Muscle layer of duodenum (tissue), 2 donors: ENCODE measurements around the gene MMP23B.
A peak's percentile ranks its signal among the peaks of the same experiment; 100 is the strongest.
"Not testable (repeated sequence)": the region's sequence is repeated elsewhere in the genome, so short reads cannot be mapped to it uniquely, and the experiment has no call there.

Source experiments
- H3K27ac ChIP-seq: one replicate; pipeline ENCODE4 v1.7.0; 2013; ENCODE audit warnings: mild to moderate bottlenecking, low read length
- H3K27me3 ChIP-seq: one replicate; pipeline ENCODE4 v1.7.0; 2013; ENCODE audit warnings: low read depth, mild to moderate bottlenecking, control low read depth, low read length
- H3K36me3 ChIP-seq, 2 donors: one replicate each; pipeline ENCODE4 v1.7.0; 2013; ENCODE audit warnings: low read length in 2 of 2, control low read depth in 1 of 2, mild to moderate bottlenecking in 1 of 2; ENCODE audit not compliant: insufficient read depth in 2 of 2, control insufficient read depth in 1 of 2
- H3K4me1 ChIP-seq, 2 donors: one replicate each; pipeline ENCODE4 v1.7.0; 2013; ENCODE audit warnings: low read length in 2 of 2, mild to moderate bottlenecking in 2 of 2, control low read depth in 1 of 2, moderate library complexity in 1 of 2; ENCODE audit not compliant: insufficient read depth in 2 of 2, control insufficient read depth in 1 of 2
- H3K4me3 ChIP-seq, 2 donors: one replicate each; pipeline ENCODE4 v1.7.0; 2013; ENCODE audit warnings: low read length in 2 of 2, low read depth in 1 of 2, mild to moderate bottlenecking in 1 of 2
- H3K9me3 ChIP-seq, 2 donors: one replicate each; pipeline ENCODE4 v1.7.0; 2013; ENCODE audit warnings: low read length in 2 of 2, control low read depth in 1 of 2, mild to moderate bottlenecking in 1 of 2; ENCODE audit not compliant: control insufficient read depth in 1 of 2
- donor health status: healthy.

MMP23B gene

DNA sequence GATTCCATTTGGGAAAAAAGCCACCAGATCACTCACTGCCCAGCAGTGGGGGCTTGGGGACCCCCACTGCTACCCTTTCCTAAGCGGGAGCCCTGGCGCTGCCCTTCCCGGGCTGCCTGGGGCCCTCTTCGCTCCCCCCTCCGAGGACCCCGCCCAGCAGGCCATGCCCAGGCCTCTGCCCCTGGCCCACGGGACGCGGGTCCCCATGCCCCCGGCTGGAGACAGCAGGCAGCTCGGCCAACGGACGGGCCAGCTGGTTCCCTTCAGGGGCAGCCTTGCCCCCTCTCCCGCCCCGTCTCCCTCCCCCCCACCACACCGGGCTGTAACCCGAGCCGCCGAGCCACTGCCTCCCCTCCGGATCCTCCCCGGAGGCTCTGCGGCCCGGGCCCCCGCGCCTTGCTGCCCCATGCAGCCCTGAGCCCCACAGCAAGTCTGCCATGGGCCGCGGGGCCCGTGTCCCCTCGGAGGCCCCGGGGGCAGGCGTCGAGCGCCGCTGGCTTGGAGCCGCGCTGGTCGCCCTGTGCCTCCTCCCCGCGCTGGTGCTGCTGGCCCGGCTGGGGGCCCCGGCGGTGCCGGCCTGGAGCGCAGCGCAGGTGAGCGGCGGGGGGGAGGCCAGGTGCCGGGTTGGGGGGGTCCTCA lies at the start of gene MMP23B:
MMP23B (plus strand) TSS at position 392 of the 639 bp plus-strand sequence; CDS start at position 438, 46 bp downstream.
- Histone ChIP-seq H3K27me3 (no peaks in the 10 kb centered on the region), H3K4me1 (peaks cover 0 to 15% of the 10 kb centered on the region in 2 donors), H3K36me3 (peaks cover 0 to 23% of the 10 kb centered on the region in 2 donors), H3K4me3 (peak within 1 kb of the TSS in 1 of 2 donors; percentile 28), H3K9me3 (no peaks in the 10 kb centered on the region), H3K27ac (no peak within 1 kb of the TSS)

DNA sequence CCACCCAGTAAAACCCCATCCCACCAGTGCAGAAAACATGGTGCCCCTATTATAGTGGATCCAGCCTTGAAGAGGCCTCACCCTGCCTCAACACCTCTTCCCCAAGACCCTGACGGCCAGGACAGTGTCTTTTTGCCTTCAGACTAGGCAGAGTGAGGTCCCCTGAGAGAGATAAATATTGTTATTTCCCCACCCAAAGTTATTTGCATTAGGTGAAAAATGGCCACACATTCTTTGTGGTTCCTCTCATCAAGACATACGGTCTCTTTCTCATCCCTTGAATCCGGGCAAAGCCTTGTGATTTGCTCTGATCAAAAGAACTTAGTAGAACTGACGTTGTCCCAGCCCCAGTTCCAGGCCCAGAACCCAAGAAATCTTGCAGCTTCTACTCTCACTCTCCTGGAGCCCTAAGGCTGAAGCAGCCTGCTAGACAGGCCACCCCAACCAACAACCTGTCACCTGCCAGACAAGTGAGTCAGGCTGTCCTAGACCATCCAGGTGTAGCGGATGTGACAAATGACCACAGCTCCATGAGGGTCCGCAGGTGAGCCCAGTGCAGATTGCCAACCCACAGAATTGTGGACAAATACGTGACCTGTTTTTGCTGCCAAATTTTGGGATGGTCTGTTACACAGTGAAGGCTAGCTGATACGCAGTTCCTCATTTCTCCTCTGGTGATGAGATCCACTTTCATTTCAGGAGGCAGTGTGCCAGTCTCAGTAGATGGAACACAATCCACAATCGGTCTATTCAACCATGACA lies 49.2 kb upstream of the MMP23B start:
- Histone ChIP-seq H3K36me3 (no peaks in the 10 kb centered on the region), H3K27ac (no peak overlapping the region), H3K9me3 (no peaks in the 10 kb centered on the region), H3K4me1 (no peaks in the 10 kb centered on the region), H3K4me3 (no peak overlapping the region), H3K27me3 (no peaks in the 10 kb centered on the region)

DNA sequence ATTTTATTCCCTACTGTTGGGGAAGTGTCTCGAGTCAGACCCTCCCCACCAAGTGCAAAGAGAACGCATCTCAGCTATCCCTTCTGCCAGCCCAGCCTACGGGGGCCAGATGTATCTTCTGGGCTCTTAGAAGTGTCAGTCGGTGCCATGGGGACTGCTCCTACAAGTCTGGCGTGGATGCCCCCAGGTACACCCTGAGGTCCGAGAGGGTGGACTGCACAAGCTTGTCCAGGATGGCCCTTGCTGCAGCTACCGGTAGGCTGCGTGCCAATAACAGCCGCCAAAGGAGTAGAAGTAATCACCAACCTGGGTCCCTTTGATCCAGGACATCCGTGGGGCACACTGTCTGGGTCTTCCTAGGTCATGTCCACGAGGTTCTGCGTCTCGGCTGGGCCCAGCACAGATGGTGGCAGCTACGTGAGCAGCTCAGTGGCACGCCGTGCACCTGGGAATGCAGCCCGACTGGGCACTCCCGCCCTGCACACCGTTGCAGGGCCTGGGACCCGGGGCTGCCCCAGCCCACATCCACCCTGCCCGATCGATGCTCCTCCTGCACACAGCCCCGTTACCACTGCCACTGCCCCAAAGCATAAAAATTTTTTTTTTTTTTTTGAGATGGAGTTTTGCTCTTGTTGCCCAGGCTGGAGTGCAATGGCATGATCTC lies 48.5 kb upstream of the MMP23B start:
- Histone ChIP-seq H3K4me3 (no peak overlapping the region), H3K9me3 (no peaks in the 10 kb centered on the region), H3K4me1 (no peaks in the 10 kb centered on the region), H3K27ac (no peak overlapping the region), H3K27me3 (no peaks in the 10 kb centered on the region), H3K36me3 (no peaks in the 10 kb centered on the region)

DNA sequence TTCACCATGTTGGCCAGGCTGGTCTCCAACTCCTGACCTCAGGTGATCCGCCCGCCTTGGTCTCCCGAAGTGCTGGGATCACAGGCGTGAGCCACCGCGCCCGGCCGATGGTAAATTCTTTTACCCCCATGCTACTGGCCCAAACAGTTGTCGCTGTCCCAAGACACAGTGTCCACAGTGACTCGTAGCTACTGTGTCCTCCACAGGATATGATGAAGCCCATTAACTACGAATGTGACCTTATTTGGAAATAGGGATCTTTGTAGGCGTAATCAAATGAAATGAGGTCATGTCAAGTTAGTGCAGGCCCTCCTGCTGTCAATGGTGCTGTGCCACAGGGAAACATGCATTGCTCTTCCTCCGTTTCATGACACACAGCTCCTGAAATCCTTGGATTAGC lies 40.5 kb upstream of the MMP23B start:
- Histone ChIP-seq H3K27me3 (peaks cover 4% of the 10 kb centered on the region), H3K4me3 (no peak overlapping the region), H3K9me3 (no peaks in the 10 kb centered on the region)

DNA sequence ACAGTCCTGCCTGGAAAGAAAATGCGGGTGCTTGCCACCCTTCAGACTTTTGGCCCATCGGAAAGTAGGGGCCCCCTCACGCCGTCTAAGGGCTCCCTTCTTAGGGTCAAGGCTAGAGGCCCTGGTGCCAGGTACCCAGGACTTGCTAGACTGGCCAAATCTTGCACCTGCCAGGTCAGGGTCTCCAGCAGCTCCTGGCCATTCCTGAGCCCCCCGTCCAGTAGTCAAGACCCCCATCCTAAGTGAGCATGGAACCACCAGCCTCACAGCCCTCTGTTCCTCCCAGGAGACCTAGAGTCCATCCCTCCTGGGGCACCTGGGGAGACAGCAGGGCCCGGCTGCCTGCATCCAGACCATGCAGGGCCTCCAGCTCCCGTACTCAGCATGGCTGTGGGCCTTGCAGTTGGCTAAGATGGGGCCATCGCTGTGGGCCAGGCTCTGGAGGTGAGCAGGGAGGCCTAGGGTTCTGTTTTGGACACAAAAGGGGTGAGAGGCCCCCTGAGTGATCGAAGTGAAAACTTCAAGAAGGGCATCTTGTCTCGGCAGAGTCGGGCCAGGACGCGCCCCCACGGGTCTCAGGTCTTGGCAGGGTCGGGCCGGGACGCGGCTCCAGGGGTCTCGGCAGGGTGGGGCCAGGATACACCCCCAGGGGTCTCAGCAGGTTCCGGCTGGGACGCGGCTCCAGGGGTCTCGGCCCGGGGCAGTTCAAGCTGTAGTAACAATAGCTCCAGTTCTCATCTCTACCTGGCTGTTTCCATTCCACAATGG lies 38.0 kb upstream of the MMP23B start:
- Histone ChIP-seq H3K27me3 (peaks cover 16% of the 10 kb centered on the region), H3K9me3 (no peaks in the 10 kb centered on the region), H3K4me3 (no peak overlapping the region), H3K4me1 (peaks cover 0 to 8% of the 10 kb centered on the region in 2 donors), H3K27ac (no peak overlapping the region), H3K36me3 (no peaks in the 10 kb centered on the region)

More for the DNA sequence above, 40.5 kb upstream of the MMP23B start:
- no peak overlapping the region for H3K27ac ChIP-seq
- H3K4me1 ChIP-seq, result no peaks in the 10 kb centered on the region
- no peaks in the 10 kb centered on the region for H3K36me3 ChIP-seq

DNA sequence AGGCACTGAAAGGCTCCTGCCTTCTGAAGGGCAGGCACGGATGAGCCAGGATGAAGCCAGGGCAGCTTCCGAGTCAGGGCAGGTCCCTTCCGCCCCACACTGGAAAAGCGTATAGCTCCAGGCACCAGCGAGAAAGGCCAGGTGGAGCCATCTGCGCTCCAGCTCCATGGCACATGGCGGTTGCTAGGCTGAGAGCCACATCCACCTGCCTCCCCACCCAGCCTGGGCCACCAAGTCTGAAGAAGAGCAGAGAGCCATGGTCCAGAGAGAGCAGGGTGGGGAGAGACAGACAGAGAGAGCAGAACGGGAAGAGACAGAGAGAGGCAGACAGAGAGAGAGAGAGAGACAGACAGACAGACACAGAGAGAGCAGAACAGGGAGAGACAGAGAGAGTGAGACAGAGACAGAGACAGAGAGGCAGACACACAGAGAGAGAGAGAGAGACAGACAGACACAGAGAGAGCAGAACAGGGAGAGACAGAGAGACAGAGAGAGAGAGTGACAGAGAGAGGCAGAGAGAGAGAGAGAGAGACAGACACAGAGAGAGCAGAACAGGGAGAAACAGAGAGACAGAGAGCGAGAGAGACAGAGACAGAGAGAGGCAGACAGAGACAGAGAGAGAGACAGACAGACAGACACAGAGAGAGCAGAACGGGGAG lies 37.2 kb upstream of the MMP23B start:
- Histone ChIP-seq H3K27me3 (peaks cover 17% of the 10 kb centered on the region), H3K4me1 (peaks cover 0 to 14% of the 10 kb centered on the region in 2 donors), H3K9me3 (no peaks in the 10 kb centered on the region)

DNA sequence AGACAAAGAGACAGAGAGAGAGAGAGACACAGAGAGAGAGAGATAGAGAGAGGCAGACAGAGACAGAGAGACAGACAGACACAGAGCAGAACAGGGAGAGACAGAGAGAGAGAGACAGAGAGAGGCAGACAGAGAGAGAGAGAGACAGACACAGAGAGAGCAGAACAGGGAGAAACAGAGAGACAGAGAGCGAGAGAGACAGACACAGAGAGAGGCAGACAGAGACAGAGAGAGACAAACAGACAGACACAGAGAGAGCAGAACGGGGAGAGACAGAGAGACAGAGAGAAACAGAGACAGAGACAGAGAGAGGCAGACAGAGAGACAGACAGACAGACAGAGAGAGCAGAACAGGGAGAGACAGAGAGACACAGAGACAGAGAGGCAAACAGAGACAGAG lies 36.6 kb upstream of the MMP23B start:
- not testable (repeated sequence) for H3K27ac ChIP-seq, H3K4me3 ChIP-seq, H3K9me3 ChIP-seq, H3K36me3 ChIP-seq
- peaks cover 17% of the 10 kb centered on the region for H3K27me3 ChIP-seq
- peaks cover 0 to 15% of the 10 kb centered on the region in 2 donors for H3K4me1 ChIP-seq

More for the DNA sequence above, 37.2 kb upstream of the MMP23B start:
- Histone ChIP-seq H3K36me3 (no peaks in the 10 kb centered on the region), H3K4me3 (no peak overlapping the region), H3K27ac (no peak overlapping the region)

DNA sequence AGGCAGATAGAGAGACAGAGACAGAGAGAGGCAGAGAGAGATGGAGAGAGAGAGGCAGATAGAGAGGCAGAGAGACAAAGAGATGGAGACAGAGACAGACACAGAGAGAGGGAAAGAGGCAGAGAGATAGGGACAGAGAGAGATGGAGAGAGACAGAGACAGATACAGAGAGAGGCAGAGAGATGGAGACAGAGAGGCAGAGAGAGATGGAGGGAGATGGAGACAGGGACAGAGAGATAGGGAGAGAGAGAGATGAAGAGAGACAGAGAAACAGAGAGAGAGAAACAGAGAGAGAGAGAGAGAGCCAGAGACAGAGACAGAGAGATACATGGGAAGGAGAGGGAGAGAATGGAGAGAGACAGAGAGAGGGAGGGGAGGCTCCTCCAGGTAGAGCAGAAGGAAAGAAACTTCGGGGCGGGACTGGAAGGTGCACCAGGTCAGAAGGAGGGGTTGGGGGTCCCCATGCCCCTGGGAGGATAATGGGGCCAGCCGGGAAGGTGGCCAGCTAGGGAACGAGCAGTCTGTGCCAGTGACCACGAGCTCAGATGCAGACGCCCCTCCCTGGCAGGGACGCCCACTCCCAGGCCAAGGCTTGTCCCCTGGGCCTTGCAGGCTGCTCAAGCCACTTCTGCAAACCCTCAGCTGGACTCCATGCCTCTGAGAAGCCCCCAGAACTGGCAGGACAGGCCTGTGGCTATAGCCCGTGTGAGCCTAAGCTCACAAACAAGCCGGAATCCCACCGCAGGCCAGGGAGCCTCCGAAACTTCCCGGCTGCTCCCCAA lies 35.3 kb upstream of the MMP23B start:
- Histone ChIP-seq H3K9me3 (no peaks in the 10 kb centered on the region), H3K4me3 (no peak overlapping the region), H3K4me1 (peaks cover 0 to 20% of the 10 kb centered on the region in 2 donors), H3K36me3 (no peaks in the 10 kb centered on the region), H3K27me3 (peaks cover 21% of the 10 kb centered on the region), H3K27ac (no peak overlapping the region)

DNA sequence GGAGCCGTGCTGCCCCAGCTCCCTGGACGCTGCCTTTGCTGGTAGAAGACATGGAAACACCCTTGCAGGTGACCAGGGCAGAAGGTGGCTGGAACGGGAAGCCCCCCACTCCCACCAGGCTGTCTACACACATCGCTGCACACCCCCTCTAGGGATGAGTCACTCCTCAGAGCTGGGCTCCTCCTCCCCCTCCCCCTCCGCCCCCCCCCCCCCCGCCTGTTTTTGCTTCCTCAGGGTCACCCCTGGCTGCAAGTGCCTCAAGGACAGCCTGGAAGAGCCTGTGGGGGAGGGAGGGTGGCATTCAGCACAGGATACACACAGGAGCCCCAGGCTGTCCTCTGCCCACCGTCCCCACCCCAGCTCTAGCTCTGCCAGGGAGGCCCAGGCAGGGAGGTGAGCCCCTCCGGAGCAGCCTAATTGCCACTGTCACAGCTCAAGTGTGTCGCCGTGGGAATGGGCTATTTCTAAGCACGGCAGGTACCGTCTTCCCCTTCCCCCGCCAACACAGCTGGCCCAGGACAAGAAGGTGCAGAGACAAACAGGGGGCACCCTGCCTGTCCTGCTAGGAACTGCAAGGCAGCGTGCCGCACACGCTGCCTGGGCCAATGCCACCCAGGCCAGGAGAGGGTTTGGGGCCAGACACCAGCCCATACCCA lies 34.6 kb upstream of the MMP23B start:
- Histone ChIP-seq H3K4me3 (no peak overlapping the region), H3K27me3 (peaks cover 21% of the 10 kb centered on the region)

More for the DNA sequence above, 34.6 kb upstream of the MMP23B start:
- H3K4me1 ChIP-seq, result peaks cover 0 to 20% of the 10 kb centered on the region in 2 donors
- H3K27ac ChIP-seq, result no peak overlapping the region
- no peaks in the 10 kb centered on the region for H3K9me3 ChIP-seq
- no peaks in the 10 kb centered on the region for H3K36me3 ChIP-seq
